ENCODE measurements around the gene SPATA16.
"Not testable (repeated sequence)": the region's sequence is repeated elsewhere in the genome, so short reads cannot be mapped to it uniquely, and the experiment has no call there.

The SPATA16 gene, protein sequence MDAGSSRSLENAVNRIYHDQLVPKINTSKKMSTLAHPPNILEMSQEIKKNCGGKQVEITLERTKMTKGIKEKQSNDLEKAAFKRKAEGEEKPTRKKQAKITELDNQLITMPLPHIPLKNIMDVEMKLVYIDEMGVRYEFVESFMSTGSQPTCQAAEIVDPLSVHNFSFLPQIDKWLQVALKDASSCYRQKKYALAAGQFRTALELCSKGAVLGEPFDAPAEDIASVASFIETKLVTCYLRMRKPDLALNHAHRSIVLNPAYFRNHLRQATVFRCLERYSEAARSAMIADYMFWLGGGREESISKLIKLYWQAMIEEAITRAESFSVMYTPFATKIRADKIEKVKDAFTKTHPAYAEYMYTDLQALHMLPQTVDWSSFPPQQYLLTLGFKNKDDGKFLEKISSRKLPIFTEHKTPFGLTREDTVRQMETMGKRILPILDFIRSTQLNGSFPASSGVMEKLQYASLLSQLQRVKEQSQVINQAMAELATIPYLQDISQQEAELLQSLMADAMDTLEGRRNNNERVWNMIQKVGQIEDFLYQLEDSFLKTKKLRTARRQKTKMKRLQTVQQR

DNA sequence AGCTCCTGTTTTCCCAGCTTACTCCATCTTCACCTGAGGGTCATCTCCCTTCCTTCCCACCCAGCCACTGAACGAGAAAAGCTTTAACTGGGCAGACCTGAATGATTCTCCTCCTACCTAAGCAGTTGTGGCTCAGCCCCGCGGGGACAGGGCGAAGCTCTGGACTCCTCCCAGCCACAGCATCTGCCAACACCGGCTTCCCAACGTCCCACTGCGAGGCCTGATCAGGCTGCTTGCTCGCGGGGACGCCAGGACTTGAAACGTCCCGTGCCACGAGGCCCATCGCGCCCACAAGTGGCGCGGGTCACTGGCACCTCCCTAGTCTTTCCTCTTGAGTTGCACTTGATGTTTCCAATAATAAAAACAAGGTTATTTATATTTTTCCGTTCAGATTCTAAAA is at the start of gene SPATA16:
TSS of gene SPATA16 (minus strand) at position 250 of the 400 bp plus-strand sequence. CDS start 23,504 bp downstream, outside the sequence.
- DNase-seq: no peak

DNA sequence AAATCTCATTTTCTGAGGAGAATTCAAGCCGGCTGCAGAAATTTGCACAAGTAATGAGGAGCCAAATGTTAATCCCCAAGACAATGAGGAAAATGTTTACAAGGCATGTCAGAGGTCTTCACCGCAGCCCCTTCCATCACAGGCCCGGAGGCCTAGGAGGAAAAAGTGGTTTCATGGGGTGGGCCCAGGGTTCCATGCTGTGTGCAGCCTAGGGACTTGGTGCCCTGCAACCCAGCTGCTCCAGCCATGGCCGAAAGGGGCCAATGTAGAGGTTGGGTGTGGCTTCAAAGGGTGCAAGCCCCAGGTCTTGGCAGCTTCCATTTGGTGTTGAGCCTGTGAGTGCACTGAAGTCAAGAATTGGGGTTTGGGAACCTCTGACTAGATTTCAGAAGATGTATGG is 42.0 kb upstream of the SPATA16 start:
- not testable (repeated sequence) for DNase-seq

DNA sequence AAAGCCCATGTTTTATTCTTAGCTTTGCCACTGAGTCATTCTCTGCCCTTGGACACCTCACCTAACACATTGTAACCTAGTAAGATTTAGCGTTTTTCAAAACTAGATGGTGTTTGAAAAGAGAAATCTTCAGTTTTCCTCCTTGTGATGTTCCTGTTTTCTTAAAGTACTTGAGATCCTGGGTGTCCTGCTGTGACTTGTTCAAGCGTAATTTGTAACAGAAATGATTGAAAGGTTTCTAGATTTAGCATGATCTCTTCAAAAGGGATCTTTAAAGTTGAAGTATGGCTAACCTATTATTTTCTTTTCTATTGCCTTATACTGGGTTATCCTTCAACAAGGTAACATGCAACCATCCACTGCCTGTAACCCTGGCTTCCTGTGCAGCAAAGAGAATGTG is 32.6 kb upstream of the SPATA16 start:
- no peak for DNase-seq

DNA sequence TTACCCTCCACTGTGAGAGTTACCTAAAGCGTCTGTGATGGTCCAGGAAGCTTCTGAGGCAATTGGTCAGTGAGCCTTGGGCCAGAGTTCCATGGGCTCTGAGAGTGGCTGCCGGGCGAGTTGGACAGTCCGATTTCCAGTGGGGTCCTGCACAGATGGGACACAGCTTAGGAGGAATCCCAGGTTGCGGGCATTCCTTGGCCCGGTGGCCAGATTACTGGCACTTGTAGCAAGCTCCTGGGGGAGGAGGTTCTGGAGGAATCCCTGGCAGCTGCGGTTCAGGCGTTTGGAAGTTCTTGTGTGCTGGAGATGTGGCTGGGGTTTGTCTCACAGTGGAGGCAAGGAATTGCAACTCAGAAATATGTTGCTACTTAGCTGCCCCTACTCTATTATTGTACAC is 18.1 kb upstream of the SPATA16 start:
- DNase-seq: not testable (repeated sequence)

DNA sequence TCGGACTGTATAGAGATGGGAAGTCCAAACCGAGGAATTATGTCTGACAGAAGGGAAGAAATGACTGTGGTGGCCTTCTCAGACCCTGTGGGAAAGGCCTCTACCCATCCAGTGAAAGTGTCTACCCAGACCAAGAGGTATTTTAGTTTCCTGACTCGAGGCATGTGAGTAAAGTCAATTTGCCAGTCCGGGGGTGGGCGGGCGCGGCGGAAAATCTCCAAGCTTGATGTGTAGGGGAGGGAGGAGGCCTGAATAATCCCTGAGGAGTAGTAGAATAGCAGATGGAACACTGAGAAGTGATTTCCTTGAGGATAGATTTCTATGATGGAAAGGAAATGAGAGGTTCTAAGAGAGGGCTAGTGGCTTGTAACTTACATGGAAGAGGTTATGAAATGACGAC is 15.5 kb upstream of the SPATA16 start:
- not testable (repeated sequence) for DNase-seq

DNA sequence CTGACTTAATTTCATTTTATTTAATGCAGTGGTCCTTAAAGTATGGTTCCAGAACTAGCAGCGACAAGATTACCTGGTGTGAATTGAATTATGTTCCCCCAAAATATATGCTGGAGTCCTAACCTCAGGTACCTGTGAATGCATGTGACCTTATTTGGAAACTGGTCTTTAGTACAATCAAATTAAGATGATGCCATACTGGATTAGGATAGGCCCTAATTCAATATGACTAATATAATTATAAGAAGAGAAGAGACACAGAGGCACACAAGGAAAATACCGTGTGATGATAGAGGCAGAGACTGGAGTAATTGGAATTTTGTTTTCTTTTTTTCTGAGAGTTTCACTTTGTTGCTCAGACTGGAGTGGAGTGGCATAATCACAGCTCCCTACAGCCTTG is 12.6 kb upstream of the SPATA16 start:
- no peak for DNase-seq

DNA sequence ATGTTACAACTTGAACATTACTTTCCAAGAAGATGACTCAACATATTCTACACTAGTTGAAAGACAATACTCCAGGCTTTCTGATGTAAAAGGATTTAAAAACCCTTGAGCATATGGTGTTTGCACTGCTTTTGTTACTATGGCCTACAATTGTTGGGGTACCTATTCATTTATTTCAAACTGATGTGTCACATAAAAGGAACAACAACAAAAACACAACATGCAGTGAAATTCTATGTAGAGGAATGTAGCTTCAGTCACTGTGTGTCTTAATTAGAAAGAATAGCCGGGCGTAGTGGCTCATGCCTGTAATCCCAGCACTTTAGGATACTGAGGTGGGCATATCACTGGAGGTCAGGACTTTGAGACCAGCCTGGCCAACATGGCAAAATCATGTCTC is 1.6 kb downstream of the SPATA16 start:
- DNase-seq: no peak

DNA sequence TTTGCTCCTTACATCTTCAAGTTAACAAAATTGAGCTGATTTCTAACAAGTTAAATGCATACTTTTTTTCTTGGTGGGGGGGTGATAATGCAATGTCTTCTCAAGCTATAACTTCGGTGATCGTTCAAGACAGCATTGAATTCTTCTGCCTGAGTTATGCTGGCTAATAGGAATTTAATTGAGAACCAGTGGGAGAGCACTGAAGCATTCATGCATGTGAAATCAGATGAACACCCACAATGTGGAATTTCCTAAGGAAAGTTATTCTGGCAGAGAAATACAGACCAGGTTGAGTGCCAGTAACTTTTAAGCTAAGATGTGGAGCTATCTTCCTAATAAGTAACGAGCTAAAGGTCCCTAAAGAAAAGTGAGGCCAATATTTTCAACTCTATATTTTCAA is 3.0 kb downstream of the SPATA16 start:
- DNase-seq: no peak

DNA sequence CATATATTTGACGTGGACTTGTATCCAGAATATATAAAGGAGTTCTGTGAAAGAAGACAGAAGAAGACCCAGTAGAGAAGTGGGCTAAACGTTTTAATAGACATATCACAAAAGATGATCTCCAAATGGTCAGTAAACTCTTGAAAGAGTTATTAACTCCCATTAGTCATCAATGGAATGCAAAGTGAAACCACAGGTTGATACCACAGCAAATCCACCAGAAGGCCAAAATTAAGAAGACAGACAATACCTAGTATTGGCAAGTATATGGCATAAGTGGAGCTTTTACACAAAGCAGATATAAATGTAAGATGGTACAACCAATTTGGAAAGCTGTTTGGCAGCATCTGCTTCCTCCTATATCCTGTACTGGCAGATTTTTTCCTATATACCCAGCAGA is 6.0 kb downstream of the SPATA16 start:
- DNase-seq: no peak

DNA sequence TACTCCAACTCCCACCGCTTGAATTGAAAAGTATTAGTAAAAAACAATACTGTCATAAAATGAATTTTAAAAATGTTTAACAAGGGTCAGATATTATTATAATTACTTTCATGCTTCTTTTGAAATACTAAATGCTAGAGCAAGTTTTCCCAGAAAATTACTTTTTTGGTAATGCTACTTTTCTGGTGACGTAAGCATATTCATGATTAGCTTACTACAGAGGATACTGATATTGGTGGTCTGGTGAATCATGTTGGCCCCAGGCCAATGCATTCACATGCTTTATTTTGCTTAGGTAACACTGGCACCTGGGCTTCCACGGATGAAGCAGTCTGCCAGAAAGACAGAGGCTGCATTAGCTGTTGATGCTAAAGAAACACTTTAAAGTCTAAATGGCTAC is 12.4 kb downstream of the SPATA16 start:
- no peak for DNase-seq

DNA sequence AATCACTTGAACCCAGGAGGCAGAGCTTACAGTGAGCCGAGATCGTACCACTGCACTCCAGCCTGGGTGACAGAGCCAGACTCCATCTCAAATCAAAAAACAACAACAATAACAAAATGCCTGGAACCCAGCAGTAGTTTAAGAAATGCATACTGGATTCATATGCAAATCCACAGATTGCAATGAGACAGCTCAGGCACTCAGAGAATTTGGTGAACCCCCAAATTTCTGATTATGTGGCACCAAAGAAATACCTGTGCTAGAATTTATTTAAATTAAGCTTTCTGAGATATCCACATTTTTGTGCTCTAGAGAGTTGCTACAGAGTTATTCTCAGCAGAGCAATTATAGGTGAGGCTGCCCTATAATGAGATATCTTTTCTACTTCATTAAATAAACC is 29.7 kb downstream of the SPATA16 start:
- no peak for DNase-seq

DNA sequence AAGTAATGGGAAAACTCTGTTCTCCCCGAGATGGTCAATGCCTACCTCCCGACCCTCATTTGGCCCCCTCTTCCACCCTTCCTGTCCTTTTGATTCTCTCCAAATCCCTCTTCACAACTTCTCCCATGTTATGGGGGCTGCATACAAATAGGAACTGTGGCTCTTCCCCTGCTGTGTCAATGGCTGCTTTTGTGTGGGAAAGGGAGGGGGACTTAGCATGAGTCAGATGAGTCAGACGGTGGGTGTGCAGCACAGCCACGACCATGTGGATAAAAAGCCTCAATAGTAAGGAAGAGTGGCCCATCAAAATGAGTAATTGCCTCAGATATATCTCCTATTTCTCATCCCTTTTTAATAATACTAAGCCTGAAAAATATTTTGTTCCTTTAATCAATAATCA is 31.9 kb downstream of the SPATA16 start:
- DNase-seq: no peak

DNA sequence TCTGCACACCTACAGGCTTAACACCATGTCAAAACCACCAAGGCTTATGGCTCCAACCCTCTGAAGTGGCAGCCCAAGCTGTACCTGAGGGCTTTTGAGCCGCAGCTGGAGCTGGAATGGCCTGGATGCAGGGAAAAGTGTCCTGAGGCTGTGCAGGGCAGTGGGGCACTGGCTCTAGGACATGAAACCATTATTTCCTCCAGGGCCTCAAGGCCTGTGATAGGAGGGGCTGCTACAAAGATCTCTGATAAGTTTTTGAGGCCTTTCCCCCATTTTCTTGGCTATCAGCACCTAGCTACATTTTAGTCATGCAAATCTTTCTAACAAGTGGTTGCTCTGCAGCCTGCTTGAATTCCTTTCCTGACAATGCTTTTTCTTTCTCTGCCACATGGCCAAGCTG is 37.6 kb downstream of the SPATA16 start:
- DNase-seq: no peak

DNA sequence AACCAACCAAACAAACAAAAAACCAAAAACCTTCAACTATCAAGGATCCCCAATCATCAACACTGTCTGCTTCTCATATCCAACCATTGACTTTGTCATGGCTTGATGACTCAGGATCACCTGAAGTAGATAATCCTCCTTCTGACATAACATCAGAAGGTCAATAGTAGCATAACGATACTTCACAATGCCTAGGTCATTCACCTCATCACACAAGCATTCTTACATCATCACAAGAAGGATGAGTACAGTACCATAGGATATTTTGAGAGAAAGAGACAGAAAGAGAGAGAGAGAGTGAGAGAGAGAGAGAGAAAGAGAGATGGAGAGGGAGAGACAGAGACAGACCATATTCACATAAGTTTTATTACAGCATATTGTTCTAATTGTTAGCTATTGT is 42.1 kb downstream of the SPATA16 start:
- no peak for DNase-seq

DNA sequence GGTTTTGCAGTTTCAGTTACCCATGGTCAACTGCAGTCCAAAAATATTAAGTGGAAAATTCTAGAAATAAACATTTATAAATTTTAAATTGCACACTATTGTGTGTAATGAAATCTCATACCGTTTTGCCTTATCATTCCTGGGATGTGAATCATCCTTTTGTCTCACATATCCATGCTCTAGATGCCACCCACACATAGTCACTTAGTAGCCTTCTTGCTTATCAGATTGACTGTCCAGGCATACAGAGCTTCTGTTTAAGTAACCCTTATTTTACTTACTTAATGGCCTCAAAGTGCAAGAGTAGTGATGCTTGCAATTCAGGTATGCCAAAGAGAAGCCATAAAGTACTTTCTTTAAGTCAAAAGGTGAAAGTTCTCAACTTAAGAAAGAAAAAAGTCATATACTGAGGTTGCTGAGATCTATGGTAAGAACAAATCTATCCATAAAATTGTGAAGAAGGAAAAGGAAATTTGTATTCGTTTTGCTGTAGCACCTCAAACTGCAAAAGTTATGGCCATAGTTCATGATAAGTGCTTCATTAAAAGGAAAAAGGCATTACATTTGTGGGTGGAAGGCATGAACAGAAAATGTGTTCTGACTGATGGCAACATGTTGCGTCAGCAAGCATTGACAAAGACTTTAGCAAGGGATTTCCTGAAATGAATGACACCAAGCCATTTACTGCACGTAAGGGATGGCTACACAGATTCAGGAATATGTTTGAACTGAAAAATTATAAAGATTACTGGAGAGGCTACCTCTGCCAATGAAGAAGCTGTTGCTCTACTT is 43.8 kb downstream of the SPATA16 start:
- DNase-seq: no peak

DNA sequence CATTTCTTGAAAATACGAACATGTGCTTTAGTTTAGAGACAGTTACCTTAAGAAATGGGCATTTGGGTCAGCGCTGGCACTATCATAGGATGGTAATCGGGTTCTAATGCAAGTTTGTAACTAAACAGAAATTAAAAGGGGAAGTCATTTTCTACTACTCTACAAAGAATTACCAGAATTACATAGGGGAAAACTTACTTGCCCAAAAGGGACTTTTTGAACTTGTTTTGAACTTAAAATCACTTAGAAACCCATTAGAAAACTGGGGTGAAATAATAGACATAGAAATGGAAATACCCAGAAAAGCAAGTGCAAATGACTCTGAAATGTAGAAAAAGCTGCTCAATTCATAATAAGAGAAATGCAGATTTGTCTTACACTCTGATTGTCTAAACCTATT is 44.9 kb downstream of the SPATA16 start:
- DNase-seq: no peak

DNA sequence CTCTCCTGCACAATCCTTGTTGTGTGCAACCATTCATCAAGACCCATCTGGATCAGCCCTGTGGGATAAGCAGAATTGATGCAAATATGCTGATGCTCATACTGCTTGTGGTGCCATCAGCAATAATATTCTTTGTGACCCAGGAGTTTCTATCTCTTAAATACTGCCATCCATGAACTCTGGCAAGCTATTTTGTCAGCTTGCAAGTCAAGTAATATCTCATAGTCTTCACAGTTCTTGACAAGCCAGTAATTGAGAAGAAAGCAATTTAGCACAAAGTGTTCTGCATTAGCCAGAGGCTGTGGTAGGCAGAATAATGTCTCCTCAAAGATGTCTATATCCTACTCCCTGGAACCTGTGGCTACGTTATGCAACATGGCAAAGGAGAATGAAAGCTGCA is 49.0 kb downstream of the SPATA16 start:
- no peak for DNase-seq

DNA sequence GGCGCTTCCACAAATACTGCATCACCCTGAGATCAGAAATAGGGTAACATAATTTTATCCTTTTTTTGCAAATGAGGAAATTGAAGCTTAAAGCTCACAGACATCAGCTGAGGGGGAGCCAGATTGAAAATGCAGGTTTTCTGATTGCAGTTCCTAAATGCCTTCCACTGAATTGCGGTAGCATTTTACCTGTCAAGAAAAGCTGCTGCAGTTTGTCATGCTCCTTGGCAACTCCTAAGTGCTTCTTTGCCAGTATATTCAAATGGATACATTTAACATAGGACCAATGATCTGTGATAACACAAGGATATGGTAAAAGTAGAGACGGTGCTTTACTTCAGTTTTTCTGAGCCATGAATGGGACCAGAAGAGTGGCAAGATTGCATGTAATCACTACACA is 50.5 kb downstream of the SPATA16 start:
- DNase-seq: no peak

DNA sequence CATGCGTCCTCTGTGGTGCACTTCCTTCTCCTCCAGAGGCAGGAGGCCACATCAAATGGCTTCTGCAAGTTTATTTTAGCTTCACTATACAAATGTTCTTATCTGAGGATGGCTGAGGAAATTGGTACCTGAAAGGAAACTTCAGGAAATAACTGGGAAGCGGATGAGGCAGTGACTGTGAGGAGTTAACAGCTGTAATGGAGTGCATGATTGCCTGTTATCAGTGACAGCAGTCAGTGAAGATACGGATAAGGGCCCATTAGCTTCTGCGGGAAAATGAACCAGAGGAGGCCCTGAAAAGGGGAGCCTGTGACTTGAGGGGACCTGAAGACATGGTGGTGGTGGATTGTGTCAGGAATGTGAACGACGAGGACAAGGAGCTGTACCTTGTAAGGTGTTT is 51.8 kb downstream of the SPATA16 start:
- no peak for DNase-seq

DNA sequence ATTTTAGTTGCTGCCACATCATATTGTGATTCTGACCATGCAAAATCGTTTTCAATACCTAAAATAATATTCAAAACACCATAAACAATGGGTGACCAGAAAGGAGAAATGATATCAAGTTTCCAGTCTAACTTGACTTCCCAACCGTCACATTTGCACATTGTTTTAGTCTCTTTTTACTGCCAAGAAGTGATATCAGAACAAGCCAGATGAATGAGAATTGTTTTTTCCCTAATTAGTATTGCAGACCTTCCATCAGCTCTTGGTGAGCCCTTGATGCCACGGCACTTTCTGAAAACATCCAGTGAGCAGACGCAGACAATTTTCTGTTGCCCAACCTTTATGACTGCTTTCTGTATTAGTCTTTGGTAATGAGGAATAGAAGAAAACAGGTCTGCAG is 62.5 kb downstream of the SPATA16 start:
- no peak for DNase-seq

DNA sequence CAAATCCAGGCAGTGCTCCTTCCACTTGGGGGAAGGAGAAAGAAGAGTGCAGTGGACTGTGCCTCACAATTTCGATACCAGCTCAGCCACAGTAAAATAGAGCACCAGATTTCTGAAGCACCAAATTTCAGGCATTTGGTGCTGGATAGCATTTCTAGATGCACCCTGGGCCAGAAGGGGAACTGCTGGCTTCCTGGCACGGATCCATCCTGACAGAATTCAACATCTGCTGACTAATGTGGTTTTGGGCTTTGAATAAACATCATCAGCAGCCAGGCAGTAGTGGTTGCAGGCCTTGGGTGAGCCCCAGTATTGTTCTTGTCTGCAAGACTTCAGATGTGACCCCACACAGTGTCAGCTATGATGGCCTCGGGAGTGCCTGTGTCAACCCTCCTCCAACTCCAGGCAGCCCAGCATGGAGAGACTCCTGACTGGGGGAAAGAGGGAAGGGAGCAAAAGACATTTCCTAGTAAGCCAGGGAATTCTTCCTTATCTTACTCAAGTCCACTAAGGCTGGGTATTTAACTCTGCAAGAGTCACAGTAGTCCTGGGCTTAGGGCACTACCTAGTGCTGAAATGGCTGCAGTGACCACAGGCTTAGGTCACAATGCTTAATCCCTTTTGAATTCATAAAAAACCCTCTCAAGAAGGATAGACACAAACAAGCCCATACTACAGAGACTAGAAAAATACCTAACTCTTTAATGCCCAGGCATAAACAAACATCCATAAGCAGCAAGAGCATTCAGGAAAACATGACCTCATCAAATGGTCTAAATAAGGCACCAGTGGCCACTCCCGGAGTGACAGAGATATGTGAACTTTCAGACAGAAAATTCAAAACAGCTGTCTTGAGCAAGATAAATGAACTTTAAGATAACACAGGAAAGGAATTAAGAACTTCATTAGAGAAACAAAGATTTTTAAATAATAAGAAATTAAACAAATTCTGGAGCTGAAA is 74.7 kb downstream of the SPATA16 start:
- no peak for DNase-seq

DNA sequence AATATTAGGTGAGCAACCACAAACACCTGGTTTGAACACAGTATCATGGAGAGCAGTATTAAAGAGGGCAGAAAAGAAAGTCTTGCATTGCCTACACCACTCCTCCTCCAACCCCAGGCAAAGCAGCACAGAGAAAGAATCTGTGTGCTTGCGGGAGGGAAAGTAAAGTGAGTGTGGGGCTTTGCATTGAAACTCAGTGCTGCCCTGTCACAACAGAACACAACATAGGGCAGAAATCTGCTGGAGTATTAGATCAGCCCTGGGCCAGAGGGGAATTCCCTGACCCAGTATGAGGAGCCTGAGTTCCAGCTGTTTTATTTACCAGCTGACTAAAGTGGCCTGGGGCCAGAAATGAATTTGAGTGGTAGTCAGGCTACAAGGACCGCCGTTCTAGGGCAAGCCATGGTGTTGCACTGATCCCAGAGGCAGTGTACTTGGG is 75.5 kb downstream of the SPATA16 start:
- no peak for DNase-seq

DNA sequence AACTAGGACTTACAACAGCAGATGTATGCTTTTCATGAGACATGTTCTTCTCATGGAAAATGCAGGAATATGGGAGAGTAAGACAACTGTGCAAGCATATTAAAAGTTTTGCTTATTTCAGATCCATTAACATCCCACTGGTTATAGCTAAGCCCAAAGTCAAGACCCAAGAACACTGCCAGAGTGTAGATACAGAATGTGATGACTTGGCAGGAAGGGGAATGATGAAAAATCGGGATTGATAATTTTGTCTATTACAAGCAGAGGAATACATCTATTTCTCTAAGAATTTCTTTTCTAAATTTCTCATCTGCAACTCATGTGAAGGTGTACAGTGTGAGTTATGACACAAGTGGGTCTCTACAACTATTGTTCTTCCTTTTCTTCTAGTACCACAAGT is 76.4 kb downstream of the SPATA16 start:
- no peak for DNase-seq
